DMS 273 (cell line): ENCODE results near the gene EED.
"Not testable (repeated sequence)": the region's sequence is repeated elsewhere in the genome, so short reads cannot be mapped to it uniquely, and the experiment has no call there.

Experiments used
- DNase-seq: peaks from one replicate; lab custom pipeline; 2025; ENCODE audit not compliant: unreplicated experiment; lab: John Stamatoyannopoulos, UW

EED gene

GRCh38 chr11:86289508-86290280 lies 45.1 kb downstream of the EED start:
- DNase-seq, result peak; percentile 5

DNA sequence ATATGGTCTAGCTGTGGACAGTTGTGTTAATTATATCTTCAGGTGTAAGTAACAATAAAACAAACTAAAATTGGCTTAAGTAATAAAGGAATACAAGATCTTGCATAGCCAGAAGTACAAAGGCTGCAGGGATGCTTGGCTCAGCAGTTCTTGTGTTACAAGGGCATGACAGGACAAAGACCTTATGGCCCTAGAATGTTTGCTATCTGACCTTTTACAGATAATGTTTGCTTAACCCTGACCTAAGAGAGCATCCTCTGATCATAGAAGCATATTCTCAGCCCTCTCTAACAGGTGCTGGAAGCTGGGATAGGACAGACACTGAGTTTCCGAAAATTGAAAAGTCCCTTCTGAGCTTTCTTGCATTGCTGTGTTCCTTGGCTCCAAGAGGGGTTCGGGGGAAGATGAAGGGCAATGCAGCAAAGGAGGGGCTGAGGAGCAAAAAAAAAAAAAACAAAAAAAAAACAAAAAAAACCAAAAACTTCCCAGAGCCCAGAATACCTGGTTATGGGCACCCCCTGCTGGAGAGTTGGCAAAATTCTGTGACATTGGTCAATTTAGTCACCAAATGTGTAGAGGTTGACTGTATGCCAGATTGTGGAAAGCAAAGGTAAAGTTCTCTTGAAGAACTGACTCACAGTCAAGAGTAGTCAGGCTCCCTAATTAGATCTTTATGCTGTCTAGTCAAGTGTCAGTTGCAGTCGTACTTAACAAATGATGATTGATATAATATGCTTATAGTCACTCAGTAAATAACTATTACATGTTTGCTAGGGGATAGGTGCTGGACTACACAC lies 47.1 kb downstream of the EED start:
- DNase-seq, result peak; percentile 67

GRCh38 chr11:86292912-86293616 lies 48.5 kb downstream of the EED start:
- no peak for DNase-seq

DNA sequence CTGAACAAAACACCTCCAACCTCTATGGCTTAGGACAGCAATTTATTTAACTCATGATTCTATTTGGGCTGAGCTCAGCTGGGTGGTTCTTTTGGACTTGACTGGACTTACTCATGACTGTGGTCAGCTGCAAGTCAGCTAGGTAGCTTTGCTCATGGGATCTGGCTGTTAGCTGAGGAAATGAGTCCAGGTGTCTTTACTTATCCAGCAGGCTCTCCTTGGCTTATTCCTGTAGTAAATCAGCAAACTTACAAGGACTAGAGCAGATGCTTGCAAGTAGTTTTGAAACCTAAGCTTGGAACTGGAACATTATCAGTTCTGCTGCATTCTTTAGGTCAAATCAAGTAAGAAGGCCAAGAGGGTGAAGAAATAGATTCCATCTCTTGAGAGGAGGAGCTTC lies 49.5 kb downstream of the EED start:
- DNase-seq, result no peak

- DNase-seq, result no peak
Observed at GRCh38 chr11:86301742-86302091, 57.2 kb downstream of the EED start.

GRCh38 chr11:86302092-86302793 lies 57.7 kb downstream of the EED start, which contains the start of gene HIKESHI:
Gene HIKESHI (plus strand): TSS chr11:86302240. CDS start chr11:86302449, 209 bp downstream.
- DNase-seq, result peak; percentile 99

- DNase-seq, result peak; percentile 2
Observed at GRCh38 chr11:86303257-86303656, 58.7 kb downstream of the EED start.

DNA sequence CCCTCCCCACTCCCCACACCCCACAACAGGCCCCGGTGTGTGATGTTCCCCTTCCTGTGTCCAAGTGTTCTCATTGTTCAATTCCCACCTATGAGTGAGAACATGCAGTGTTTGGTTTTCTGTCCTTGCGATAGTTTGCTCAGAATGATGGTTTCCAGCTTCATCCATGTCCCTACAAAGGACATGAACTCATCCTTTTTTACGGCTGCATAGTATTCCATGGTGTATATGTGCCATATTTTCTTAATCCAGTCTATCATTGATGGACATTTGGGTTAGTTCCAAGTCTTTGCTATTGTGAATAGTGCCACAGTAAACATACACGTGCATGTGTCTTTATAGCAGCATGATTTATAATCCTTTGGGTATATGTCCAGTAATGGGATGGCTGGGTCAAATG lies 64.2 kb downstream of the EED start:
- not testable (repeated sequence) for DNase-seq

GRCh38 chr11:86313793-86314192 lies 69.2 kb downstream of the EED start:
- no peak for DNase-seq

DNA sequence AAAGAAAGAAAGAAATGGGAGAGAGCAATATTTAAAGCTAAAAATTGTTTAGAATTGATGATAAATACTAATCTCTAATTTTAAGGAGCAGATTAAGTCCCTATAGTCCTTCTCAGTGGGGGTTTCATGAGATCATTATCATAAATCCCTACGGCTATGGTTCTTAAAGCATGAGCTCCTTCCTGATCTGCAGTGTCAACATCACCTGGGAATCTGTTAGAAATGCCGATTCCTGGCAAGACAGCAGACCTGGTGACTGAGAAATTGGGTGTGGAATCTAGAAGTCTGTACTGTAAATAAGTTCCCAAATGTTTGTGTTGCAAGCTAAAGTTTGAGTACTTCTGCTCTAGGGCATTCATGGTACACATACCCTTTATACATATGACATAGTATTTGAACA lies 70.1 kb downstream of the EED start:
- no peak for DNase-seq
